ENCODE data around the gene SECTM1. TPM values are rescaled to one million over a fixed set of nuclear protein-coding genes. Genes with fewer than 3 reads are reported as not detected.

The SECTM1 gene
- total RNA-seq, 1 experiment from 2014 or later: not detected

GRCh38 chr17:82310877-82311276 is 22.7 kb downstream of the SECTM1 start:
- Histone ChIP-seq H3K4me3 (ENCODE audit: low read length) (no peak overlapping the region), H3K36me3 (ENCODE audit: insufficient read depth, low read length) (no peaks in the 10 kb centered on the region), H3K27me3 (ENCODE audit: low read length) (no peaks in the 10 kb centered on the region), H2AFZ (ENCODE audit: low read length) (no peak overlapping the region), H3K9me2 (replicated peaks; ENCODE audit: insufficient read depth, low read length) (no peaks in the 10 kb centered on the region), H3K4me2 (ENCODE audit: low read depth, low read length, poor library complexity, severe bottlenecking) (no peak overlapping the region), H3K9ac (ENCODE audit: low read length) (no peak overlapping the region), H3K9me3 (ENCODE audit: low read length) (no peaks in the 10 kb centered on the region), H3K27ac (ENCODE audit: low read length) (no peak overlapping the region), H3K79me2 (ENCODE audit: low read length) (no peaks in the 10 kb centered on the region), H3K4me1 (ENCODE audit: low read length) (no peaks in the 10 kb centered on the region), H4K20me1 (ENCODE audit: insufficient read depth, low read depth, low read length) (no peaks in the 10 kb centered on the region)
- DNase-seq: no peak

- H3K36me3 ChIP-seq (ENCODE audit: insufficient read depth, low read length): no peaks in the 10 kb centered on the region
- H3K27ac ChIP-seq (ENCODE audit: low read length): no peak overlapping the region
- H3K9ac ChIP-seq (ENCODE audit: low read length): no peak overlapping the region
- H3K79me2 ChIP-seq (ENCODE audit: low read length): no peaks in the 10 kb centered on the region
- H3K27me3 ChIP-seq (ENCODE audit: low read length): no peaks in the 10 kb centered on the region
- H3K4me1 ChIP-seq (ENCODE audit: low read length): no peaks in the 10 kb centered on the region
- H3K9me2 ChIP-seq (replicated peaks; ENCODE audit: insufficient read depth, low read length): no peaks in the 10 kb centered on the region
- no peaks in the 10 kb centered on the region for H3K9me3 ChIP-seq (ENCODE audit: low read length)
- no peak overlapping the region for H3K4me2 ChIP-seq (ENCODE audit: low read depth, low read length, poor library complexity, severe bottlenecking)
- no peak overlapping the region for H2AFZ ChIP-seq (ENCODE audit: low read length)
- H4K20me1 ChIP-seq (ENCODE audit: insufficient read depth, low read depth, low read length): no peaks in the 10 kb centered on the region
- DNase-seq: no peak
- no peak overlapping the region for H3K4me3 ChIP-seq (ENCODE audit: low read length)
Measured at GRCh38 chr17:82309656-82310570, 23.7 kb downstream of the SECTM1 start.

- Histone ChIP-seq H2AFZ (ENCODE audit: low read length) (no peak overlapping the region), H3K27me3 (ENCODE audit: low read length) (no peaks in the 10 kb centered on the region), H3K27ac (ENCODE audit: low read length) (no peak overlapping the region), H4K20me1 (ENCODE audit: insufficient read depth, low read depth, low read length) (no peaks in the 10 kb centered on the region), H3K9me3 (ENCODE audit: low read length) (no peaks in the 10 kb centered on the region), H3K9ac (ENCODE audit: low read length) (no peak overlapping the region), H3K4me3 (ENCODE audit: low read length) (no peak overlapping the region), H3K4me2 (ENCODE audit: low read depth, low read length, poor library complexity, severe bottlenecking) (no peak overlapping the region), H3K4me1 (ENCODE audit: low read length) (peaks cover 4% of the 10 kb centered on the region; the same call in 1 of the 2 replicates), H3K36me3 (ENCODE audit: insufficient read depth, low read length) (no peaks in the 10 kb centered on the region), H3K9me2 (replicated peaks; ENCODE audit: insufficient read depth, low read length) (no peaks in the 10 kb centered on the region), H3K79me2 (ENCODE audit: low read length) (no peaks in the 10 kb centered on the region)
- no peak for DNase-seq
Measured at GRCh38 chr17:82305727-82306300, 27.8 kb downstream of the SECTM1 start.

GRCh38 chr17:82304826-82305726 is 28.5 kb downstream of the SECTM1 start:
- Histone ChIP-seq H3K4me1 (ENCODE audit: low read length) (peaks cover 4% of the 10 kb centered on the region; the same call in 1 of the 2 replicates), H3K9me2 (replicated peaks; ENCODE audit: insufficient read depth, low read length) (no peaks in the 10 kb centered on the region), H3K27me3 (ENCODE audit: low read length) (no peaks in the 10 kb centered on the region), H4K20me1 (ENCODE audit: insufficient read depth, low read depth, low read length) (no peaks in the 10 kb centered on the region), H3K4me2 (ENCODE audit: low read depth, low read length, poor library complexity, severe bottlenecking) (no peak overlapping the region), H3K36me3 (ENCODE audit: insufficient read depth, low read length) (no peaks in the 10 kb centered on the region), H3K27ac (ENCODE audit: low read length) (no peak overlapping the region), H3K4me3 (ENCODE audit: low read length) (no peak overlapping the region), H2AFZ (ENCODE audit: low read length) (no peak overlapping the region), H3K9ac (ENCODE audit: low read length) (no peak overlapping the region), H3K9me3 (ENCODE audit: low read length) (no peaks in the 10 kb centered on the region), H3K79me2 (ENCODE audit: low read length) (no peaks in the 10 kb centered on the region)
- DNase-seq: no peak

- H3K27ac ChIP-seq (ENCODE audit: low read length): no peak overlapping the region
- no peaks in the 10 kb centered on the region for H3K9me2 ChIP-seq (replicated peaks; ENCODE audit: insufficient read depth, low read length)
- no peak for DNase-seq
- no peak overlapping the region for H3K4me2 ChIP-seq (ENCODE audit: low read depth, low read length, poor library complexity, severe bottlenecking)
- H3K4me1 ChIP-seq (ENCODE audit: low read length): peaks cover 4% of the 10 kb centered on the region; the same call in 1 of the 2 replicates
- no peak overlapping the region for H3K9ac ChIP-seq (ENCODE audit: low read length)
- H3K36me3 ChIP-seq (ENCODE audit: insufficient read depth, low read length): no peaks in the 10 kb centered on the region
- no peak overlapping the region for H2AFZ ChIP-seq (ENCODE audit: low read length)
- no peaks in the 10 kb centered on the region for H3K27me3 ChIP-seq (ENCODE audit: low read length)
- no peak overlapping the region for H3K4me3 ChIP-seq (ENCODE audit: low read length)
- H3K9me3 ChIP-seq (ENCODE audit: low read length): no peaks in the 10 kb centered on the region
- H4K20me1 ChIP-seq (ENCODE audit: insufficient read depth, low read depth, low read length): no peaks in the 10 kb centered on the region
- H3K79me2 ChIP-seq (ENCODE audit: low read length): no peaks in the 10 kb centered on the region
Measured at GRCh38 chr17:82303944-82304808, 29.4 kb downstream of the SECTM1 start.

GRCh38 chr17:82302991-82303943 is 30.3 kb downstream of the SECTM1 start:
- Histone ChIP-seq H3K4me3 (ENCODE audit: low read length) (no peak overlapping the region), H2AFZ (ENCODE audit: low read length) (no peak overlapping the region), H3K27ac (ENCODE audit: low read length) (no peak overlapping the region)

GRCh38 chr17:82302568-82302963 is 31.0 kb downstream of the SECTM1 start:
- Histone ChIP-seq H3K27me3 (ENCODE audit: low read length) (no peaks in the 10 kb centered on the region), H3K36me3 (ENCODE audit: insufficient read depth, low read length) (no peaks in the 10 kb centered on the region), H3K4me2 (ENCODE audit: low read depth, low read length, poor library complexity, severe bottlenecking) (no peak overlapping the region), H3K79me2 (ENCODE audit: low read length) (no peaks in the 10 kb centered on the region), H3K4me3 (ENCODE audit: low read length) (no peak overlapping the region), H2AFZ (ENCODE audit: low read length) (no peak overlapping the region), H3K4me1 (ENCODE audit: low read length) (peaks cover 15% of the 10 kb centered on the region), H3K9me2 (replicated peaks; ENCODE audit: insufficient read depth, low read length) (no peaks in the 10 kb centered on the region), H3K27ac (ENCODE audit: low read length) (no peak overlapping the region), H4K20me1 (ENCODE audit: insufficient read depth, low read depth, low read length) (no peaks in the 10 kb centered on the region), H3K9me3 (ENCODE audit: low read length) (no peaks in the 10 kb centered on the region), H3K9ac (ENCODE audit: low read length) (no peak overlapping the region)
- DNase-seq: no peak

More at GRCh38 chr17:82302991-82303943, 30.3 kb downstream of the SECTM1 start:
- Histone ChIP-seq H4K20me1 (ENCODE audit: insufficient read depth, low read depth, low read length) (no peaks in the 10 kb centered on the region), H3K9me2 (replicated peaks; ENCODE audit: insufficient read depth, low read length) (no peaks in the 10 kb centered on the region), H3K9ac (ENCODE audit: low read length) (no peak overlapping the region), H3K36me3 (ENCODE audit: insufficient read depth, low read length) (no peaks in the 10 kb centered on the region), H3K79me2 (ENCODE audit: low read length) (no peaks in the 10 kb centered on the region), H3K27me3 (ENCODE audit: low read length) (no peaks in the 10 kb centered on the region), H3K4me2 (ENCODE audit: low read depth, low read length, poor library complexity, severe bottlenecking) (no peak overlapping the region), H3K9me3 (ENCODE audit: low read length) (no peaks in the 10 kb centered on the region), H3K4me1 (ENCODE audit: low read length) (peaks cover 8% of the 10 kb centered on the region)
- no peak for DNase-seq

Measured in Karpas-422 (cell line).